H1 (cell line): ENCODE measurements around the gene GAR1. TPM values are rescaled to one million over a fixed set of nuclear protein-coding genes. Genes with fewer than 3 reads are reported as not detected.

ENCODE experiments used
- CTCF ChIA-PET: fragments of 300-600 bp; sonication (Branson Sonifier 250); formaldehyde crosslinking; loops from one replicate; lab custom pipeline; 2021; ENCODE audit not compliant: partially characterized antibody; lab: Charles Lee
- POLR2A ChIA-PET: fragments of 300-600 bp; sonication (Branson Sonifier 250); formaldehyde crosslinking; loops from one replicate; lab custom pipeline; 2021; ENCODE audit warnings: inconsistent platforms; ENCODE audit not compliant: partially characterized antibody; lab: Charles Lee
- DNase-seq, 2 experiments: peaks; one replicate each; pipeline versions ENCODE4 v3.0.0 to v3.0.0-alpha.2; 2010 to 2022; ENCODE audit warnings: low spot score in 2 of 2, low read depth in 1 of 2, mixed read lengths in 1 of 2
- FAIRE-seq: peaks from 2 replicates; lab custom pipeline; 2011; peaks lifted over from hg19 to GRCh38; lab: Jason Lieb, UNC
- H2AFZ ChIP-seq: 2 replicates; pipeline ENCODE4 v1.8.1; 2012; ENCODE audit warnings: low read length, inconsistent platforms
- H2AK5ac ChIP-seq: 2 replicates; pipeline ENCODE4 v1.6.1; 2013; ENCODE audit warnings: low read depth, low read length
- H2BK120ac ChIP-seq: replicated peaks from 2 replicates; pipeline ENCODE3; 2013; ENCODE audit warnings: low read depth, low read length, inconsistent platforms
- H2BK12ac ChIP-seq: 2 replicates; pipeline ENCODE4 v1.6.1; 2013; ENCODE audit warnings: low read depth, low read length
- H2BK15ac ChIP-seq: 2 replicates; pipeline ENCODE4 v1.6.1; 2013; ENCODE audit warnings: low read length
- H2BK20ac ChIP-seq: 2 replicates; pipeline ENCODE4 v1.6.1; 2013; ENCODE audit warnings: low read length
- H2BK5ac ChIP-seq: 2 replicates; pipeline ENCODE4 v1.6.1; 2013; ENCODE audit warnings: low read depth, low read length
- H3K14ac ChIP-seq: 2 replicates; pipeline ENCODE4 v1.6.1; 2013; ENCODE audit warnings: inconsistent platforms; ENCODE audit not compliant: insufficient read length
- H3K18ac ChIP-seq: 2 replicates; pipeline ENCODE4 v1.6.1; 2013; ENCODE audit warnings: low read length; ENCODE audit errors: extremely low read depth
- H3K23ac ChIP-seq: 2 replicates; pipeline ENCODE4 v1.6.1; 2013; ENCODE audit warnings: inconsistent platforms; ENCODE audit not compliant: insufficient read length
- H3K23me2 ChIP-seq: 2 replicates; pipeline ENCODE4 v1.6.1; 2013; ENCODE audit warnings: low read depth, low read length
- H3K27ac ChIP-seq: 2 replicates; pipeline ENCODE4 v1.6.1; 2011; ENCODE audit warnings: low read depth, low read length, inconsistent platforms
- H3K27me3 ChIP-seq, 4 experiments: replicated peaks in 1 of 4; 1 replicate in 1 of 4; 2 replicates in 3 of 4; pipeline versions ENCODE4 v1.6.1 to v1.8.1; 2011 to 2013; ENCODE audit warnings: low read length in 3 of 4, mild to moderate bottlenecking in 3 of 4, inconsistent platforms in 2 of 4, mixed read lengths in 2 of 4, moderate library complexity in 1 of 4; ENCODE audit not compliant: control insufficient read depth in 3 of 4, insufficient read depth in 3 of 4; ENCODE audit errors: extremely low read depth in 1 of 4
- H3K36me3 ChIP-seq, 4 experiments: 2 replicates each; pipeline versions ENCODE4 v1.6.1 to v1.8.1; 2011 to 2013; ENCODE audit warnings: mild to moderate bottlenecking in 4 of 4, low read length in 3 of 4, moderate library complexity in 2 of 4, control low read depth in 1 of 4, inconsistent platforms in 1 of 4; ENCODE audit not compliant: insufficient read depth in 4 of 4, control insufficient read depth in 2 of 4
- H3K4ac ChIP-seq: replicated peaks from 2 replicates; pipeline ENCODE3; 2013; ENCODE audit warnings: low read length, low read depth, mixed read lengths, inconsistent platforms; ENCODE audit not compliant: insufficient read length
- H3K4me1 ChIP-seq, 4 experiments: replicated peaks in 1 of 4; 1 replicate in 1 of 4; 2 replicates in 3 of 4; pipeline versions ENCODE4 v1.6.1 to v1.8.1; 2011 to 2013; ENCODE audit warnings: low read length in 3 of 4, inconsistent platforms in 2 of 4, mixed read lengths in 1 of 4; ENCODE audit not compliant: insufficient read depth in 4 of 4, control insufficient read depth in 3 of 4
- H3K4me2 ChIP-seq, 2 experiments: 2 replicates each; pipeline versions ENCODE4 v1.6.1 to v1.8.1; 2011 to 2013; ENCODE audit warnings: low read depth in 2 of 2, low read length in 2 of 2, control low read depth in 1 of 2, inconsistent platforms in 1 of 2, mild to moderate bottlenecking in 1 of 2; ENCODE audit not compliant: insufficient read depth in 1 of 2
- H3K4me3 ChIP-seq, 4 experiments: fragments of 200-600, 300-600 bp in 1 of 4; sonication (generic), shearing (Covaris generic), sonication (Bioruptor Twin) in 1 of 4; 2 replicates each; pipeline versions ENCODE4 v1.5.1 to v1.8.1; 2011 to 2016; ENCODE audit warnings: low read length in 4 of 4, low read depth in 3 of 4, control low read depth in 2 of 4, inconsistent platforms in 2 of 4, mild to moderate bottlenecking in 2 of 4, mixed read lengths in 1 of 4, moderate library complexity in 1 of 4; ENCODE audit not compliant: insufficient read depth in 2 of 4; ENCODE audit errors: extremely low read depth in 1 of 4
- H3K56ac ChIP-seq: replicated peaks from 2 replicates; pipeline ENCODE3; 2013; ENCODE audit warnings: low read depth, mild to moderate bottlenecking, mixed read lengths, low read length, inconsistent platforms; ENCODE audit not compliant: insufficient read length
- H3K79me1 ChIP-seq: 2 replicates; pipeline ENCODE4 v1.6.1; 2013; ENCODE audit warnings: low read depth, low read length, control low read depth
- H3K79me2 ChIP-seq, 2 experiments: 2 replicates each; pipeline versions ENCODE4 v1.6.1 to v1.8.1; 2012 to 2013; ENCODE audit warnings: low read length in 2 of 2, mild to moderate bottlenecking in 2 of 2, inconsistent platforms in 1 of 2; ENCODE audit not compliant: insufficient read depth in 2 of 2, control insufficient read depth in 1 of 2
- H3K9ac ChIP-seq, 4 experiments: replicated peaks in 1 of 4; 1 replicate in 1 of 4; 2 replicates in 3 of 4; pipeline versions ENCODE4 v1.6.1 to v1.8.1; 2011 to 2013; ENCODE audit warnings: low read depth in 3 of 4, low read length in 3 of 4, control low read depth in 2 of 4, mild to moderate bottlenecking in 2 of 4, moderate library complexity in 2 of 4, inconsistent platforms in 1 of 4; ENCODE audit errors: extremely low read depth in 1 of 4
- H3K9me3 ChIP-seq, 2 experiments: 2 replicates each; pipeline versions ENCODE4 v1.6.1 to v1.8.1; 2012 to 2013; ENCODE audit warnings: mild to moderate bottlenecking in 2 of 2, moderate library complexity in 2 of 2, control low read depth in 1 of 2, inconsistent platforms in 1 of 2, low read depth in 1 of 2, low read length in 1 of 2, mixed read lengths in 1 of 2; ENCODE audit not compliant: insufficient read depth in 2 of 2
- H4K20me1 ChIP-seq, 2 experiments: replicated peaks in 1 of 2; 2 replicates each; pipeline versions ENCODE3 to v1.8.1; 2011 to 2013; ENCODE audit warnings: inconsistent platforms in 2 of 2, low read length in 2 of 2, mild to moderate bottlenecking in 1 of 2; ENCODE audit not compliant: insufficient read depth in 2 of 2, control insufficient read depth in 1 of 2
- H4K5ac ChIP-seq: 2 replicates; pipeline ENCODE4 v1.6.1; 2013; ENCODE audit warnings: low read length, low read depth, mixed read lengths, inconsistent platforms; ENCODE audit not compliant: insufficient read length
- H4K8ac ChIP-seq: 2 replicates; pipeline ENCODE4 v1.8.0; 2013; ENCODE audit warnings: mild to moderate bottlenecking, moderate library complexity, low read length, inconsistent platforms; ENCODE audit not compliant: insufficient read depth; ENCODE audit errors: extremely low read depth
- H4K91ac ChIP-seq: replicated peaks from 2 replicates; pipeline ENCODE3; 2013; ENCODE audit warnings: low read length, mixed read lengths, inconsistent platforms; ENCODE audit not compliant: insufficient read length
- EP300 ChIP-seq, 2 experiments: IDR thresholded peaks; 1 replicate in 1 of 2; 2 replicates in 1 of 2; pipeline ENCODE4 v1.6.1; 2011 to 2012; ENCODE audit warnings: low read depth in 2 of 2, low read length in 2 of 2, mild to moderate bottlenecking in 2 of 2, borderline replicate concordance in 1 of 2, inconsistent platforms in 1 of 2, moderate library complexity in 1 of 2
- WGBS, 2 experiments: shearing (Covaris generic) in 1 of 2; methylation state at CpG; one replicate each; pipeline versions ENCODE4 v1.1.6 to v1.1.7; 2013 to 2015; ENCODE audit warnings: low lambda C conversion rate in 2 of 2, mixed read lengths in 2 of 2, inconsistent platforms in 1 of 2, low coverage in 1 of 2, missing lambda C conversion rate in 1 of 2; ENCODE audit not compliant: insufficient replicate concordance in 2 of 2, insufficient coverage in 1 of 2, insufficient read length in 1 of 2; ENCODE audit errors: extremely low coverage in 1 of 2, missing lambda C conversion rate in 1 of 2; 5-methylcytosine and 5-hydroxymethylcytosine counted together
- polyA plus RNA-seq, 7 experiments: library from polyadenylated mRNA; depleted of rRNA in 3 of 7; stranded (reverse) in 5 of 7; unstranded in 2 of 7; fragments of >200 nt in 5 of 7; fragments of 200-250 nt in 2 of 7; gene quantifications; 1 replicate in 5 of 7; 2 replicates in 1 of 7; 4 replicates in 1 of 7; pipeline versions ENCODE4 v1.2.1 to v1.2.3, GENCODE V29; 2011 to 2013; ENCODE audit warnings: missing spikeins in 2 of 7, mixed read lengths in 2 of 7
- total RNA-seq: library from RNA; stranded (reverse); fragmentation: NEBNext Ultra II Directional; extraction: Animal tissue kit (Norgen Biotek cat#: 25700); gene quantifications from 2 replicates; pipeline ENCODE4 v1.2.1, GENCODE V29; 2021

Gene GAR1
- total and polyA plus RNA-seq, 2 of the 8 experiments (the other 6 are each of a cell fraction or from before 2014, with no cell fraction given), result 14.5 to 37.5 TPM

DNA sequence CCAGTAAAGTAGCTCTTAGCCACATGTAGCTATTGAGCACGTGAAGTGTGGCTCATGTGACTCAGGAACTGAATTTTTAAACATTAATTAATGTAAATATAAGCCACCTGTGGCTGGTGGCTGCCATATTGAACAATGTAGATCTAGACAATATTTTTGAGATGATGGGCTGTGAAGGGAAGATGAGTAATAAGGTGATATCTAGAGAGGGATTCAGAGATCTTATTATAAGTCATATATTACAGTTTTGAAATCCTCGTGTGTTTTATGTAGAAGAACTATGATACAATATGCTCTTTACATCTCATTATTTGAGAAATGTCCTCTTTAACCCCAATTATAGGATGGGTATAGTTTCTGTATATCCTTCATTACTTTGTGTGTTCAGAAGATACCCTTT, 5.6 kb downstream of the GAR1 start:
- no peak overlapping the region for H4K91ac ChIP-seq
- H2BK120ac ChIP-seq, result no peak overlapping the region
- H3K4me1 ChIP-seq, result no peaks in the 10 kb centered on the region; a peak in 1 of 7 replicates
- H2AK5ac ChIP-seq, result no peak overlapping the region
- ChIA-PET POLR2A (interaction anchor here (0.7 kb wide), 1 partner anchor 264 kb away, joined by 3 read pairs; no protein-coding TSS in a partner anchor), CTCF (no interaction called here)
- H3K14ac ChIP-seq, result no peak overlapping the region
- no peaks in the 10 kb centered on the region for H3K9me3 ChIP-seq
- peaks cover 0 to 2% of the 10 kb centered on the region in 2 experiments for H4K20me1 ChIP-seq
- no peak overlapping the region for H2BK20ac ChIP-seq
- H2BK12ac ChIP-seq, result no peak overlapping the region
- no peak overlapping the region for H2BK15ac ChIP-seq
- H4K5ac ChIP-seq, result no peak overlapping the region
- H3K56ac ChIP-seq, result no peak overlapping the region
- H3K36me3 ChIP-seq, result peaks cover 10 to 85% (median 45%) of the 10 kb centered on the region in 4 experiments
- no peak overlapping the region for H3K9ac ChIP-seq
- H3K27ac ChIP-seq, result no peak overlapping the region
- no peak overlapping the region for H2AFZ ChIP-seq
- peaks cover 8 to 50% of the 10 kb centered on the region in 2 experiments for H3K79me2 ChIP-seq
- H3K4me2 ChIP-seq, result no peak overlapping the region
- FAIRE-seq, result no peak
- no peak overlapping the region for H3K4ac ChIP-seq
- H4K8ac ChIP-seq, result no peak overlapping the region
- H3K23me2 ChIP-seq, result peaks cover 3% of the 10 kb centered on the region
- H3K23ac ChIP-seq, result no peak overlapping the region
- H3K79me1 ChIP-seq, result peaks cover 3% of the 10 kb centered on the region
- H3K18ac ChIP-seq, result no peak overlapping the region
- WGBS, 2 experiments, result 93% methylated on average over 2 of the region's 2 CpGs; no CpG with 5 or more reads in 1 of the 2 experiments
- no peaks in the 10 kb centered on the region for H3K27me3 ChIP-seq
- DNase-seq, result no peak
- H2BK5ac ChIP-seq, result no peak overlapping the region
- no peak overlapping the region for H3K4me3 ChIP-seq
- no peak for TF ChIP-seq EP300 (IDR thresholded peaks at IDR 0.05; ENCODE audit: borderline replicate concordance in 1 of 2, low read depth in 2 of 2, low read length in 2 of 2)
